Muscle of leg (tissue), 11 donors: ENCODE data around the gene BCAS3. TPM values are rescaled to one million over a fixed set of nuclear protein-coding genes. Genes with fewer than 3 reads are reported as not detected.
A peak's percentile ranks its signal among the peaks of the same experiment; 100 is the strongest.

ENCODE experiments used
- DNase-seq: peaks from one replicate; pipeline ENCODE4 v3.0.0; 2013
- H3K27ac ChIP-seq: one replicate; pipeline ENCODE4 v1.5.1; 2013; ENCODE audit warnings: mild to moderate bottlenecking, low read length, control low read depth
- H3K27me3 ChIP-seq: one replicate; pipeline ENCODE4 v1.6.1; 2013; ENCODE audit warnings: low read length; ENCODE audit not compliant: control insufficient read depth, insufficient read depth
- H3K36me3 ChIP-seq: one replicate; pipeline ENCODE4 v1.6.1; 2013; ENCODE audit warnings: low read length; ENCODE audit not compliant: control insufficient read depth, insufficient read depth
- H3K4me1 ChIP-seq: one replicate; pipeline ENCODE4 v1.6.1; 2013; ENCODE audit warnings: low read length; ENCODE audit not compliant: control insufficient read depth, insufficient read depth
- H3K4me3 ChIP-seq: one replicate; pipeline ENCODE4 v1.5.1; 2013; ENCODE audit warnings: low read length, control low read depth
- H3K9me3 ChIP-seq: replicated peaks from 2 replicates; pipeline ENCODE4 v1.6.1; 2013; ENCODE audit warnings: low read depth, low read length; ENCODE audit not compliant: control insufficient read depth
- WGBS: methylation state at CpG from one replicate; pipeline ENCODE4 v1.1.5; 2013; ENCODE audit warnings: missing lambda C conversion rate; ENCODE audit not compliant: insufficient coverage; 5-methylcytosine and 5-hydroxymethylcytosine counted together
- polyA plus RNA-seq, 8 donors: library from polyadenylated mRNA; unstranded; fragments of 120-200 nt; gene quantifications; one replicate each; pipeline versions ENCODE4 v1.2.1 to v1.2.3, GENCODE V29; 2013; ENCODE audit warnings: inconsistent platforms in 1 of 8, low replicate concordance in 1 of 8; ENCODE audit not compliant: insufficient read length in 8 of 8, insufficient read depth in 1 of 8
- total RNA-seq: library from RNA; stranded (reverse); fragments of 120-200 nt; gene quantifications from one replicate; pipeline ENCODE4 v1.2.4, GENCODE V29; 2013

The BCAS3 gene
- total and polyA plus RNA-seq, 9 donors = 7.6 to 15.8 (median 9.5) TPM

DNA sequence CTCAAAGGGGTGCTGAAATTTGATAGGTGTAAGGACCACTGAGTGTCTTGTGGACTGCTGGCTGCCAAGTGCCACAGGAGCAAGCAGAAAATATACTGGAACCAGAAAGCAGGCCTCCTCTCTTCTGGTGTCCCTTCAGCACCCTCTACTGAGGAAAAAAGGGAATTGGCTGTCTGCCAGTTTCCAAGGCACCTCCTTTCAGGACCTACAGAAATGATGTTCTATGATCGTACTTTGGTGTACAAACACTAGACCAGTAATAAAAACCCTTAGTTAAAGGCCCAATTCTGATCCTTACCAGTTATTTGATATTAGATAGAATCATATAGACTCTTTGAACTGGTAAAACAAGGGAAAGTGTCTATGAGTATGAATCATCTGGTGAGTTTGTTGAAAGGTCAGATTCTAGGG, 35.8 kb upstream of the BCAS3 start:
- H3K27me3 ChIP-seq = no peaks in the 10 kb centered on the region
- no peaks in the 10 kb centered on the region for H3K4me1 ChIP-seq
- no CpG with 5 or more reads among the region's 1 CpG for WGBS
- no peak overlapping the region for H3K27ac ChIP-seq
- DNase-seq = peak; percentile 81
- H3K9me3 ChIP-seq = no peaks in the 10 kb centered on the region
- peaks cover 1% of the 10 kb centered on the region for H3K36me3 ChIP-seq
- no peak overlapping the region for H3K4me3 ChIP-seq

DNA sequence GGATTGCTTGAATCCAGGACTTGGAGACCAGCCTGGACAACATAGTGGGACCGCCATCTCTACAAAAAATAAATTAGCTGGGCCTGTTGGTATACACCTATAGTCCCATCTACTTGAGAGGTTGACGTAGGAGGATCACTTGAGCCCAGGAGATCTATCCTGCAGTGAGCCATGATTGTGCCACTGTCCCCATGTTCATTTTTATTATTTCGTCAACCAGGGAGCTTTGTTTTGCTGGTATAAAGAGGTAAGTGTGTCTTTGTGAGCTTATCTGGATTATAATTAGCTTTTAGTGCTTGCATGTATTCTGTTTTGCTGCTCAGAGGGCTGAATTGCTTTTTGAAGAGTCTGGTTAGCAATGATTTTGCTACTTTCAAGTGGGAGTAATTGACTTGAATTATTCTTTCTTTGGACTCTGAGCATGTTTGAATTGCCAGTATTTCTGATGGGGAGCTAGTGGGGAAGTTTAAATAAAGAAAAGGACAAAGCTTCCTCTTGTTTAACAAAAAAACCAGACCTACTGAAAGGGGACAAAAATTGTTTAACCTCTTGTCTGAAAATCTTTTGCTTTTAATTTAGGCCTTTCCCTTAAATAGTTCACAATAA, 31.6 kb upstream of the BCAS3 start:
- Histone ChIP-seq H3K36me3 (peaks cover 9% of the 10 kb centered on the region), H3K27ac (no peak overlapping the region), H3K4me3 (no peak overlapping the region), H3K27me3 (no peaks in the 10 kb centered on the region), H3K9me3 (no peaks in the 10 kb centered on the region), H3K4me1 (no peaks in the 10 kb centered on the region)
- DNase-seq = no peak
- no CpG with 5 or more reads among the region's 3 CpGs for WGBS

DNA sequence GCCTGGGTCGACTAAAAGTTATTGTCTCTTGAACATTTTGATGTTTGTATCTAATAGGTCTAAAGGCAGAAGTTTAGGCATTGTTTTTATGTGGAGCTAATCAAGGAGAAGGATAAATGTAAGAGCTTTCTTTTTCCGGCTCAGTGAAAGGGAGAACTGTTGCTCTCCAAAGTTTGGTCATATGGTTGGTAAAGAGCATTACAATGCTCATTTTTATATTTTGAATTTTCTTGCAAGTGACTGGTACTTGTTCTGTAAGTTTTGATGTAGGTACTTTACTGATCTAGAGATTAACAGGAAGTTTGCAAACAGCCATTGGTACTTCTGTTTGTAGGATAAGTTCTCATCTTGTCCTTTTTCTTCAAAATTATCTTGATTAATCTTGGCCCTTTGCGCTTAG, 30.9 kb upstream of the BCAS3 start:
- Histone ChIP-seq H3K4me1 (no peaks in the 10 kb centered on the region), H3K27me3 (no peaks in the 10 kb centered on the region), H3K4me3 (no peak overlapping the region), H3K36me3 (peaks cover 9% of the 10 kb centered on the region), H3K9me3 (no peaks in the 10 kb centered on the region), H3K27ac (no peak overlapping the region)
- DNase-seq = no peak
- WGBS = no CpG with 5 or more reads among the region's 3 CpGs

DNA sequence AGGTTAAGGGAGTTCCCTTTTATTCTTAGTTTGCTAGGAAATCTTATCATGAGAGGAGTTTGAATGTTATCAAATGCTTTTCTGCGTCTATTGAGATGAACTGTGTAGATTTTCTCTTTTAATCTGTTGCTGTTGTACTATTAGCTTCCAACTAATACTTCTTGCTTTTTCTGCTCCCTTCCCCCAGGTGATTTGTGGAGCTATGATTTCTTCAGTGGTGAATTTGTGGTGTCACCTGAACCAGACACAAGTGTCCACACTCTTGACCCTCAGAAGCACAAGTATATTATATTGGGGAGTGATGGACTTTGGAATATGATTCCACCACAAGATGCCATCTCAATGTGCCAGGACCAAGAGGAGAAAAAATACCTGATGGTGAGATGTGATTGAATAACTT, 29.9 kb upstream of the BCAS3 start:
- DNase-seq = no peak
- Histone ChIP-seq H3K4me3 (no peak overlapping the region), H3K4me1 (no peaks in the 10 kb centered on the region), H3K27me3 (no peaks in the 10 kb centered on the region), H3K9me3 (no peaks in the 10 kb centered on the region), H3K36me3 (peaks cover 9% of the 10 kb centered on the region), H3K27ac (no peak overlapping the region)
- no CpG with 5 or more reads among the region's 1 CpG for WGBS

DNA sequence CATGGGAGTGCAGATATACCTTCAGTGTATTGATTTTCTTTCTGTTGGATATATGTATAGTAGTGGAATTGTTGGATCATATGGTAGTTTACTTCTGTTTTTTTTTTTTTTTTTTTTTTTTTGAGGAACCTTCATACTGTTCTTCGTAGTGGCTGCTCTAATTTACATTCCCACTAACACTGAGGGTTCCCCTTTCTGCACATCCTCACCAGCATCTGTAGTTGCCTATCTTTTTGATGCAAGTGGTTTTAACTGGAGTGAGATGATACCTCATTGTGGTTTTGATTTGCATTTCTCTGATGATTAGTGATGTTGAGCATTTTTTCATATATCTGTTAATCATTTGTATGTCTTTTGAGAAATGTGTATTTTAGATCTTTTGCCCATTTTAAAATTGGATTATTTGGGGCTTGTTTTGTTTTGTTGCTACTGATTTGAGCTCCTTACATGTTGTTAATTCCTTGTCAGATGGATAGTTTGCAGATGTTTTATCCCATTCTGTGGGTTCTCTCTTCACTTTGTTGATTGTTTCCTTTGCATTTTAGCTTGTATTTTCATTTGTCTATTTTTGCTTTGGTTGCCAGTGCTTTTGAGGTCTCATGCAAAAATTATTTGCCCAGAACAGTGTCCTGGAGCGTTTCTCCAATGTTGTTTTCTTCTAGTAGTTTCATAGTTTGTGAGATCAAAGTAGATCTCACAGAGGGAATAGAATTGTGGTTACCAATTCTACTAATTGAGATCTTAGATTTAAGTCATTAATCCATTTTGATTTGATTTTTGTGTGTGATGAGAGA, 25.0 kb upstream of the BCAS3 start:
- WGBS = 100% methylated on average over 1 of the region's 2 CpGs
- no peak overlapping the region for H3K27ac ChIP-seq
- no peak for DNase-seq
- no peaks in the 10 kb centered on the region for H3K9me3 ChIP-seq
- no peaks in the 10 kb centered on the region for H3K4me1 ChIP-seq
- H3K27me3 ChIP-seq = no peaks in the 10 kb centered on the region
- H3K36me3 ChIP-seq = peaks cover 11% of the 10 kb centered on the region
- H3K4me3 ChIP-seq = no peak overlapping the region

DNA sequence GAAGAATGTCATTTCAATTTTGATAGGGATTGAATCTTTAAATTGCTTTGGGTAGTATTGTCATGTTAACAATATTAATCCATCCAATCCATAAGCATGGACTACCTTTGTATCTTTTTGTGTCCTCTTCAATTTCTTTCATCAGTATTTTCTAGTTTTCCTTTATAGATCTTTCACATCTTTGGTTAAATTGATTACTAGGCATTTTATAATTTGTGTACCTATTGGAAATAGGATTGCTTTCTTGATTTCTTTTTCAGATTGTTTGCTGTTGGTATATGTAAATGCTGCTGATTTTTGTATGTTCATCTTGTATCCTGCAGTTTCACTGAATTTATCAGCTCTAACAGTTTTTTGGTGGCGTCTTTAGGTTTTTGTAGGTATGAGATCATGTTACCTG, 24.1 kb upstream of the BCAS3 start:
- H3K36me3 ChIP-seq = peaks cover 13% of the 10 kb centered on the region
- WGBS = no CpG with 5 or more reads among the region's 1 CpG
- H3K9me3 ChIP-seq = no peaks in the 10 kb centered on the region
- DNase-seq = no peak
- no peak overlapping the region for H3K27ac ChIP-seq
- H3K4me3 ChIP-seq = no peak overlapping the region
- H3K27me3 ChIP-seq = no peaks in the 10 kb centered on the region
- H3K4me1 ChIP-seq = no peaks in the 10 kb centered on the region

DNA sequence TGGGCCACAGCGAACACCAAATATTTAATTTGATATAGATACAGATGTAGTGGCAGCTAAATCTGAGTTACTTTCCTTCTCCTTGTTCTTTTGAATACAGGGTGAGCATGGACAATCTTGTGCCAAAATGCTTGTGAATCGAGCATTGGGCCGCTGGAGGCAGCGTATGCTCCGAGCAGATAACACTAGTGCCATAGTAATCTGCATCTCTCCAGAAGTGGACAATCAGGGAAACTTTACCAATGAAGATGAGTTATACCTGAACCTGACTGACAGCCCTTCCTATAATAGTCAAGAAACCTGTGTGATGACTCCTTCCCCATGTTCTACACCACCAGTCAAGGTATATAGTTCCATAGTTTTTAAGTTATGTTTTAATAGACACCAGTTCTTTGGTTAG, 21.2 kb upstream of the BCAS3 start:
- Histone ChIP-seq H3K36me3 (peaks cover 3% of the 10 kb centered on the region), H3K4me3 (no peak overlapping the region), H3K4me1 (no peaks in the 10 kb centered on the region), H3K27ac (no peak overlapping the region), H3K9me3 (no peaks in the 10 kb centered on the region), H3K27me3 (no peaks in the 10 kb centered on the region)
- no peak for DNase-seq
- WGBS = 93% methylated on average over 4 of the region's 5 CpGs

GRCh38 chr17:60659156-60659555, 18.5 kb upstream of the BCAS3 start:
- peaks cover 7% of the 10 kb centered on the region for H3K36me3 ChIP-seq
- H3K27me3 ChIP-seq = no peaks in the 10 kb centered on the region
- no peaks in the 10 kb centered on the region for H3K9me3 ChIP-seq
- H3K4me3 ChIP-seq = no peak overlapping the region
- WGBS = no CpG with 5 or more reads among the region's 1 CpG
- H3K27ac ChIP-seq = no peak overlapping the region
- DNase-seq = no peak
- no peaks in the 10 kb centered on the region for H3K4me1 ChIP-seq

GRCh38 chr17:60661489-60661888, 16.2 kb upstream of the BCAS3 start:
- no peaks in the 10 kb centered on the region for H3K27me3 ChIP-seq
- DNase-seq = no peak
- no peak overlapping the region for H3K27ac ChIP-seq
- no CpG with 5 or more reads among the region's 2 CpGs for WGBS
- no peaks in the 10 kb centered on the region for H3K4me1 ChIP-seq
- no peaks in the 10 kb centered on the region for H3K9me3 ChIP-seq
- peaks cover 16% of the 10 kb centered on the region for H3K36me3 ChIP-seq
- no peak overlapping the region for H3K4me3 ChIP-seq

- Histone ChIP-seq H3K27me3 (no peaks in the 10 kb centered on the region), H3K4me1 (no peaks in the 10 kb centered on the region), H3K27ac (no peak overlapping the region), H3K36me3 (peaks cover 14% of the 10 kb centered on the region), H3K4me3 (no peak overlapping the region), H3K9me3 (no peaks in the 10 kb centered on the region)
- WGBS = no CpG with 5 or more reads among the region's 1 CpG
- no peak for DNase-seq
These were observed 13.6 kb upstream of the BCAS3 start for GRCh38 chr17:60664022-60664421.
